GM18873 (cell line): ENCODE measurements around the gene TOPBP1.

Experiments
- ATAC-seq: cut with Tn5 transposase; IDR thresholded peaks from one replicate; pipeline ENCODE4 v1.9.1; 2021; ENCODE audit warnings: mild to moderate bottlenecking, moderate library complexity, moderate number of reproducible peaks; ENCODE audit not compliant: unreplicated experiment, low FRiP score

TOPBP1 gene

DNA sequence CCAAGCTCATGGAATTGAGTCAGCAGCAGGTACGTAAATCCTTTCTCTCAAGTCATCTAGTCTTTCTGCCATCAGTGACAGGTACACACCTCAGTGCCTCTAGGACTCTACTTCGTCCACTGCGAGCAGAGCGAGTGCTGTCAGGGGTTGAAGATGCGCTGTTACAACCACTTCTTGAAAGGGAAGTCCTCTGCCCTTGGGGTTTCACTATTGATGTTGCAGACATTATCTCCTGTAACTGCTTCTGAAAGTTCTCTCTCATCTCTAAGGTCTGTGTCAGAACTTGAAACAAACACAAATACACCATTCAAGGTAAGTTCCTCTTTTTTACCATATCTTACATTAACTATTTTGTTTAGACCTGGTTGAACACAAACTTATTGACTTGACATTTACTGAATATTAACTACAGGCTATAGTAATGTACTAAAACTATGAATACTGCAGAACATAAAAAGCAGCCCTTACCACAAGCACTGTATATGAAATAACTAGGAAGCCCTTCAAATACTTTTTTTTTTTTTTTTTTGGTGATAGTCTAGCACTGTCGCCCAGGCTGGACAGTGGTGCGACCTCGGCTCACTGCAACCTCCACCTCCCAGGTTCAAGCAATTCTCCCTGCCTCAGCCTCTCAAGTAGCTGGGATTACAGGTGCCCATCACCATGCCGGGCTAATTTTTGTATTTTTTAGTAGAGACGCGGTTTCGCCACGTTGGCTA is 41.5 kb downstream of the TOPBP1 start:
- ATAC-seq, result peak; percentile 99

DNA sequence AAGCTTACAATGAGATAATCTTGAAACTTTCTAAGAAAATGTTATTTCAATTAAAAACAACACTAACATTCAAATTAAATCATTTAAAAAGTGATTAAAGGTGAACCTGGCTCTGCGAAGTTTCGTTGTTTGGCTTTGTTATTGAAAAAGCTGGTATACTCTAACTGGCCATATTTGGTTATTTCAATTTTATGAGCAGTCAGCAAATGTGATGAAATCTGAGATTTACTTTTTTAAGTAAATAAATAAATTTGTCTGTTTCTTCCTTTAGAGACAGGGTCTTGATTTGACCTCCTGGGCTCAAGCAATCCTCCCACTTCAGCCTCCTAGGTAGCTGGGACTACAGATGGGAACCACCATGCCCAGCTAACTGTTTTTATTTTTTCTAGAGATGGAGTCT is 50.2 kb downstream of the TOPBP1 start:
- no peak for ATAC-seq

DNA sequence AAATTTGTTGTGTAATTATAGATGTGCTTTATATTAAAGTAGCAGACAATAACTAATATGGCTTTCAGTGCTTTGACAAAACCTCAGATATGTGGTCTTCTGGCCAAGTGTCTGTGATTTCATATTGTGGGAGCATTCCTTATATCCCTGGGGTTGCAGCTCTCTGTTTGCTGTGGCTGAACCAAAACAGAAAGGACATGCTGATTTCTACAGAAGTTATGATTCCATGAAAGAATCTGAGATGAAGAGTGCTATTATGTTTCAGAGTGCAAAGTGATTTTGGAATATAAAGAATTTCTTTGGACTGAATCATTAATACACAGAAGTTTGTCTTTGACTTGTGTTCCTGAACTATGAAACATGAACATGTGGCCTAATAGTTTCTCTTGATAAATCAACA is 51.7 kb downstream of the TOPBP1 start:
- no peak for ATAC-seq

DNA sequence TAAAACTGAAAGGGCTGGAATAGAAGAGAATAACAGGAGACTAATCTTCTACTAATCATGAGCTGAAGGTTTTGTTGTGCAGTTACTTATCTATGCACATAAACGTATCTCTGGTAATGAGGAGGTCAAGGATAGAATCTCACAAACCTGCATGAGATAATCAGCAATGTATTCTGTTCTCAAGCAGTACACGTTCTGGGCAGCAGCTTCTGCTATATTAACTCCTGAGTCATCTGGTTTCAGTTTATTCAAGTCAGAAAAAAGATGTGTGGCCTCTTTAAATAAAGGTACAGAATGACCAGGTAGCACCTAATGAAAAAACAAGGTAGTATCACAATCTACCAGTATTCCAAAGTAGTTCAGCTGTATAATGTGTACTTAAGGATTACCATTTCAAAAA is 53.4 kb downstream of the TOPBP1 start:
- ATAC-seq, result no peak

DNA sequence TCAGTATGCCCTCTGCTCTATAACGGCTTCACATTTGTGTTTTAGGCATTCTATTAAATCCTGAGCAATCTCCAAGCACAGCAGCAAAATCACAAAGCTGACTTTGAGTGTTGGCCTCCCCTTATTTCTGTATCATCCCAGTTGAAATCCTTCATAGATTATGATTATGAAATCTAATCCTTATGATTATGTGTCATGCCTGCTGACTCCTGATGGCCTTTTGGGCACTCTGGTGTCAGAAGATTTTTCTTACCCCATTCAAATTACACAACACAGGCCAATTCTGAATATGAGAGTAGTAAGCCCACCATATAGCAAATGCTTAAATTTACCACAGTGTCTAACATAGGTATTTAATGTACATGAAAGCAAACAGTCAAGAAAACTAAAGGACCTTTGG is 53.9 kb downstream of the TOPBP1 start:
- ATAC-seq, result no peak

DNA sequence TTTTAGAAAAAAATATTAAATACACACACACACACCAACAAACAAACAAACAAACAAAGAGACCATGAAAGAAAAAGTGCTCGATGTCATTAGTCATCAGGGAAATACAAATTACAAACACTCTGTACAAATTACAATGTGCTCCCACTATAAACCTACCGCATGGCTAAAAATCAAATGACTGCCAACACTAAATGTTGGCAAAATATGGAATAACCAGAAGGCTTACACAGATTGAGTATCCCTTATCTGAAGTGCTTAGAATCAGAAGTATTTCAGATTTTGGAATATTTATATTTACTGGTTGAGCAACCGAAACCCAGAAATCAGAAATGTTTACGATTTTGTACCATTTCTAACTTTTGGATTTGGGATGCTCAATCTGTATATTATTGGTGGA is 54.8 kb downstream of the TOPBP1 start:
- ATAC-seq, result no peak

DNA sequence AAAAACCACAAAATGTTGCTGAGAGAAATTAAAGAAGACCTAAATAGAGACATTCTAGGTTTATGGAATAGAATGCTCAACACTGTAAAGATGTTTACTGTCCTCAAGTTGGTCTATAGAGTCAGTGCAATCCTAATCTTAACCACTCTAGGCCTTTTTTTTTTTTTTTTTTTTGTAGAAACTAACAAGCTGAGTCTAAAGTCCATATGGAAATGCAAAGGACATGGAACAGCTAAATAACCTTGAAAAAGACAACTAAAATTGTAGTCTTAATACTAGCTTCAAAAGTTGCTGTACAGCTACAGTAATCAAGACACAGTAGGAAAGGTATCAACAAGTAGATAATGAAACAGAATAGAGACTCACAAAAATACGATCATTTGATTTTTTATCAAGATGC is 55.4 kb downstream of the TOPBP1 start:
- ATAC-seq, result no peak

DNA sequence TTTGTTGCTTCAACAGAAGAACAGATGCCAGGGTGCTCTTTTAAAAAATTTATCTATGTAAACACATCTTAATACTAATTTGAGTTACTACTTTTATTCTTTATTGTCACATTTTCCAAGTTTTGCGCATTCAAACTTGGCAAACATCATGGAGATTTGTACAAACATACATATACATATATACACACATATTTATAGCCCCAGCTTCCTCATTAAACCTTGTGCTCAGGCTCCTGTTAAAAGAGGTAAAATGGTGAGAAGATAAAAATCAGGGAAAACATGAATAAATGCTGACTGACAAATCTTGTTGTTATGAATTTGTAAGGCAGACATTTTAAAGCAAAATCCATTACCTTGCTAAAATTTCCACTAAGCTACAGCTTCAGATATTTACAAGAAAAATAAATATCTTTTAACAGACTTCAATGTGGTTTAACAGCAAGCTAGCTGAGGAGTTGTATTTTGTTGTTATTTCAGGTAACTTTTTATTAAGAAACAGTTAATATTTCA is 61.1 kb downstream of the TOPBP1 start:
- no peak for ATAC-seq

DNA sequence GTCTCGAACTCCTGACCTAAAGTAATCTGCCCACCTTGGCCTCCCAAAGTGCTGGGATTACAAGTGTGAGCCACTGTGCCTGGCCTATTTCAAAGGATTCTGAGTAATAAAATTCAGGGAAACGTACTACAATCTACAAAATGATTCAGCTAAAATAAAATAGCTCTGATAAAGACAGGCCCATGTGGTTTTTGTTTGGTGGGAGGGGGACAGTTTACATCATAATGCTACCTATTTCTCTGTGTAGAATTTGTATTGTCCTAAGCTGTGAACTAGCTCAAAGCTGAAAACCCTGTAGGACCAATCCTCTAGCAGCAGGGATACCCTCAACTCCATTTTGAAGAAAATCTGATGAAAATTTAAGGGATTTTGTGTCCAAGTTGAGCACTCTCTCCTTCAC is 62.5 kb downstream of the TOPBP1 start:
- no peak for ATAC-seq

DNA sequence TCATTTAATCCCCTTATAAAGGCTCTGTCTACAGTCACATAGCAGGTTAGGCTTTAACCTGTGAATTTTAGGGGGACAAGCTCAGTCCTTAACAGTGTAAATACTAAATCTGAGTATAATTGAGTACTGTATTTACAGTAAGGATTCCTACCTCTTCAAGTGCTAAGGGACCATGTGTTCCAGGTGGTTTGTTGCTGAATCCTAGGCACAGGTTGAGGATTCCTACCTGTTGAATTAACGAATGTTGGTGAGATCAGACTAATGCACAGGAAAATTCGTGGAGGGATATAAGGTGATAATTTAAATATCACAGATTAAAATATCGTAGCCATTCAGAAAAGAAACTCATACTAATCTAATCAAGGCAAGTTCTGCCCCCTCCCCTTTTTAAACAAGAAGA is 63.3 kb downstream of the TOPBP1 start:
- no peak for ATAC-seq

DNA sequence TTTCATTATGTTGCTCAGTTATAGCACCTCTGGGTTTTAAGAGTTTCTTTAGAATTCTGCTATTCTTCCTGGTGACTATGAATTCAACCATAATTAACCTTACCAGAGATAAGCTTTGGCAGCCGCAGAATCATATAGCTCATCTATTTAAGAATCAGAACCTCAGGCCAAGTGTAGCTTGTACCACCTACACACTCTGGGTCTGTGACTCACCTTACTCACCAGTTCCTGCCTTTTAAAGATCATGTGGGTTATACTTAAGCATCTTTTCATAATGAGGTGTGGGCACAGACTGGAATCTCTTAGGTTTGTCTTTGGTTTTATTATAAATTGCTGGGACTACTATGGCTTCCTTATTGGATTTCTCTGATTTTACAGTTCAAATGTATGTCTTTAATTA is 66.4 kb downstream of the TOPBP1 start:
- no peak for ATAC-seq

DNA sequence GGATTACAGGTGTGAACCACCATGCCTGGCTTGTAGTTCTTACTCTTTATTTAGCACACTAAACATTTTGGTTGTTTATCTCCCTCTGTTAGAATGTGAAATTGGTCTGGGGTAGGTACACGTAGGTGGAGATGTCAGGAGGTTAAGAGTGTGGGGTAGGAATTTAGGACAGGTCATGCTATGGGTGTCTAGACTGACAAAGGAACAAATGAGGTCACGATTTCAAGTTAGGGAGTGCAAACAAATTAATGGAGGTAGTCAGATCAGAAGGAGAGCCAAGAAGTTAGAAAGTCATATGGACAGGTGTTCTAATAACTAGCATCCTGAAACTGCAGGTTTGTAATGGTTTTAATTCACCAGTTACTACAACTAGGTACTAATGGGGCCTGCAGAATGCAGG is 68.5 kb downstream of the TOPBP1 start:
- no peak for ATAC-seq

DNA sequence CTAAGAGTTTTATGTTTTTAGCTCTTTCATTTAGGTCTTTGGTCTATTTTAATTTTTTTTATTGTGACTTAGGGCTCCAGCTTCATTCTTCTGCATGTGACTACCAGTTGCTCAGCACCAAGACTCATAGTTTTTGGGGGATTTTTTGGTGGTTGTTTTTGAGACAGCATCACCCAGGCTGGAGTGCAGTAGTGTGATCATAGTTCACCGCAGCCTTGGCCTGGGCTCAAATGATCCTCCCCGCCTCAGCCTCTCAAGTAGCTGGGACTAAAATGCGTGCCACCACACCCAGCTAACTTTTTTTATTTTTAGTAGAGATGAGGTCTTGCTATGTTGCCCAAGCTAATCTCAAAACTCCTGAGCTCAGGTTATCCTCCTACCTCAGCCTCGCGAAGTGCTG is 68.9 kb downstream of the TOPBP1 start:
- peak; percentile 59 for ATAC-seq

DNA sequence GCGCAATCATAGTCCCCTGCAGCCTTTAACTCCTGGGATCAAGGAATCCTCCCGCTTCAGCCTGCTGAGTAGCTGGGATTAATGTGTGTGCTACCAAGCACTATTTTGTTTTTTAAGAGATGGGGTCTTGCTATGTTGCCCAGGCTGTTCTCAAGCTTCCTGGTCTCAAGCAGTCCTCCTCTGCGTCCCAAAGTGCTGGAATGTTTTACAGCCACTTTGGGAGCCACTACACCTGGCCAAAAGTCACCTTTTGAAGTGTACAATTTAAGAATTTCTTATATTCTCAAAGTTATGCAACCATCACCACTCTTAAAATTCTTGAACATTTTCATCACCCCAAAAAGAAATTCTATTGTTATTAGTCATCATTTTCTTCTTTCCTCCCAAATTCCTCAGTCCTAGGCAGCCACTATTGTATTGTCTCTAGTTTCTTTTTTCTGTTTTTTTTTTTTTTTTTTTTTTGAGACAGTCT is 70.4 kb downstream of the TOPBP1 start:
- no peak for ATAC-seq

DNA sequence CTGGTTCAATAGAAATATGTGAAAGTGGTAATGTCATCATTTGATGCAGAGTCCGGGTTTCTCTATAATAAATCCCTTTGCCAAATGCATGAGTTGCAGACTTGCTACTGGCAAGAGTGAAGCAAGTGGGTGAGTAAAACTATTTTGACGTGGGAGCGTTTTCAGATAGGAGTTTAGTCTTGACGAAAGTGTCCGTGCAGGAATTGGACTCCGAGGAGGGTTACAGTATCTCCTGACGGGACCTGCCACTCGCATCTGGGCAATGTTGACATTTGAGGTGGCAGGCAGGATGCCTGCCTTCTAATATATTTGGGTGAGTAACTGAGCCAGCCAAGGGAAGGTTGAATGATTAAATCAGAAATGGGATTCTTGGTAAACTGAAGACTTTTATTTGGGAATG is 72.2 kb downstream of the TOPBP1 start:
- no peak for ATAC-seq

DNA sequence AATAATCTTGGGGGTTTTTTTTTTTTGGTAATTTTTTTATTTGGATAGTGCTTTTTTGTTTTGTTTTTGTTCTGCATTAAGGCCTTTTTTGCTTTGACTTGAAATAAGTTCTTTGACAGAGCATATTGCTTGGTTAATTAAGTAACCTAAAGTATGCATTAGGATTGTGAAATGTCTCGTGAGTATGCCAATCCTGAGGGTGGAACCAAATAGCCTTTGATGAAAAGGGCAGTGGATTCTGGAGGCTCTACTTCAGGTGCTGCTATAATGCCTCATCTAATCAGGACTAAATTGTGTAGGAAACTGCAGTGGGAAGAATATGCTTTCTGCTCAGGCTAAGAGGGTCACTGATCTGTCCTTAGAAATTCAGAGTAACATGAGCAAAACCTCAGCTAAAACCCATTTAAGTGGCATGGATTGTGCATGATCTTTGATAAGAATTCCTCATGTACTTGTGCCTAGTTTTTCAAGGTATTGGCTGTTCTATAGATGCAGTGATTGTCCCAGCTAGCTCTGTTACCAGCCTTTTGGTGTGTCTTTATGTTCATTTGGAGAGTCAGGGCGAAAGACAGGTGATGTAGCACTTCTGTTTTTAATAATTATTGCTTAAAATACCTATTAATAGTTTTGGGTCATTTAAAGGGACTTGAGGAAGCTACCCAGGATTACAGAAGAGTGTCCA is 72.8 kb downstream of the TOPBP1 start:
- ATAC-seq, result no peak

DNA sequence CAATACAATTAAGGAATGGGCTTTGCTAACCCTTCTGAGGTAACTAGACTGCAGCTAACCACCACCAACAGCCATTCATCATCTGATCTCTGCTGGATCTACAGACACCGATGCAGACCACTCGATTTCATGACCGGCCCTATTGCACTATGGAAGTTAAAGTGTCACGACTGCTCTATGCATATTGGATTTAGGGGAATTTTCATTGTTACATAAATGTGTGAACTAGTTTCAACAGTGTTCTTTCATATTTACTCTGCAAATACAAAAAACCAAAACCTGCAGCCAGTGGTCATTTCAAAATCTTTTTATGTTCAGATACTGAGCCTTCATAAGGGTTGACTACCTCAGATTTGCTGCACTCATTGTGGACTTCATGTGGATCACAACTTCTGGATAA is 73.7 kb downstream of the TOPBP1 start:
- ATAC-seq, result no peak

DNA sequence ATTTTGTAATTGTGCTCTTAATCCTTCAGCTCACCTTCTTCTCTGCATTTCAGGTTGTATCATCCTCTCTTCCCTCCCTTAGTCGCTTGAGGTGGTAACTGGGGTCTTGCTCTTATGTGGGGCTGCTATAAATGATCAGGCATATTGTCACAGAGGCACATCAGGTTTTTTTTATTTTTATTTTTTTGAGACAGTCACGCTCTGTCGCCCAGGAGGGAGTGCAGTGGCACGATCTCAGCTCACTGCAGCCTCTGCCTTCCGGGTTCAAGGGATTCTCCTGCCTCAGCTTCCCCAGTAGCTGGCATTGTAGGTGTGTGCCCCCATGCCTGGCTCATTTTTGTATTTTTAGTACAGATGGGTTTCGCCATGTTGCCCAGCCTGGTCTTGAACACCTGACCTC is 78.3 kb downstream of the TOPBP1 start:
- no peak for ATAC-seq

DNA sequence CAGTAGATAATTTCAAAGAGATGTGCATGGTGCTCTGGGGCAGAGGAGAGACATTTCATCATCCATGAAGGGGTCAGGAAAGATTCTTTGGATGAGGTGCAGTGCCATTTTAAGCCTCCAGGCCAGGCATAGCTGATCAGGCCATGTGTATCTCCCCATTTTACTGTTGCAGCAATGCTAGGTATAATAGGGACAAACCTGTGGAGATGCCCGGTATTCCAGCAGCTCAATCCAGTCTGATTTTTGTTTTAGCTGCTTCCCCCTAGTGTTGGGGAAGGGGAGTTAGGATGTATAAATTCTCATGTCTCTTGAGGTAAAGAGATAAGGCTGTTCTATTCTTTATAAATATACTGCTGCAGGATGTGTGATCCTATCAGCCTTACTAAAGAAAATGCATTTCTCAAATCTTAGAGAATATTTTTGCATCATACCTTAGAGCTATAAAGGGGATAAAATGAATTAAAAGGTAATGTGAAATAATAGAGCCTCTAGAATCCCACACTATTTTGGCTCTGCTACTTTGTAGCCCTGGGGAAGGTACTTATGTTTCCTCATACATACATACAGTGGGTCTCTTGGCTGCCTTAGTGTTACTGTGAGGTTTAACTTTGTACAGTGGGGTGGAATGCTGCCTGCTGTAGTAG is 83.1 kb downstream of the TOPBP1 start:
- no peak for ATAC-seq

DNA sequence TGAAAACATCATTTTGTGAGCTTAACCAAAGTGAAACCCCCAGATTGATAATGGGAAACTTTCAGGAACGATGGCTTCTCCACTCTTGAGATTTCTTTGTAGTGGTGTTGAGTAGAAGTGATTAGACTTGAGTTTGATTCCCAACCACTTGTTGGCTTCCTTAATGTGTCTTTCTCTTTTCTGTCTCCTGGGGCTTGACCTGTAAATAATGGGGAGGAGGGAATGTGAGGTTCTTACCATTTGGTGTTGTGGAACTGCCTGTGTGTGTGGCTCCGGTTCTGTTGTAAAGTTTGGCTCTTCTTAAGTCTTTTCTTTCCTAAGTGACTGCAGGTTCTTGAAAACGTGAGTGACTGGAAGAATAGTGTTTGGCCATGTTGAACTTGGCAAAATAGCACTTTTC is 85.6 kb downstream of the TOPBP1 start:
- no peak for ATAC-seq

DNA sequence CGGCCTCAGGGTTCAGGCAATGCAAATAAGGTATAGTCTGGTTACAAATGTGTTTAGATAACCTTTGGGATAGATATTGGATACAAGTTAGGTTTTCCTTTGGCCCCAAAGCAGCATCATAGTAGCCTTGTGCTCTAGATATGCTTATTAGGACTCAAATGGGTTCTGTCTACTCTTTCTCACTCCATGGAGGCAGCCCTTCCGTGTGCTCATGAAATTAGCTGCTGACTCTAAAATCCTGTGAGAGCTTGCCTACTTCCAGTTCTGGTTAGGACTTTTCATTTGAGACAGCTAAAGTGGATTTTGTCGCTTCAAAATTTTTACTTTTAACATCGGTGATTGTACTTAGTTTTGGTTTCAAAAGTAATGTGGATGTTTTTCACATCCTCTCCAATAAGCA is 86.7 kb downstream of the TOPBP1 start:
- ATAC-seq, result no peak
